Breast epithelium (tissue), 3 donors: Measurements from ENCODE around the gene MAGED2.

ENCODE experiments used
- POLR2A ChIP-seq: fragments of 450-650 bp; IDR thresholded peaks from one replicate; pipeline ENCODE4 v1.6.1; 2016; ENCODE audit warnings: antibody characterized with exemption, mild to moderate bottlenecking, moderate library complexity
- POLR2AphosphoS5 ChIP-seq, 3 donors: sonication (generic); formaldehyde crosslinking; IDR thresholded peaks; one replicate each; pipeline ENCODE4 v1.6.1; 2017; ENCODE audit warnings: antibody characterized with exemption in 3 of 3
- TF ChIP-seq, protein P1 (sequence below), 3 donors: fragments of 450-650 bp; IDR thresholded peaks; one replicate each; pipeline ENCODE4 v1.5.1; 2016 to 2017; ENCODE audit warnings: antibody characterized with exemption in 3 of 3, mild to moderate bottlenecking in 3 of 3, moderate library complexity in 3 of 3

GRCh38 chrX:54776987-54777672 lies 30.4 kb upstream of the MAGED2 start:
- TF ChIP-seq POLR2AphosphoS5 (IDR thresholded peaks at IDR 0.05) (no peak), POLR2A (no peak)
- TF ChIP-seq, protein P1, sequence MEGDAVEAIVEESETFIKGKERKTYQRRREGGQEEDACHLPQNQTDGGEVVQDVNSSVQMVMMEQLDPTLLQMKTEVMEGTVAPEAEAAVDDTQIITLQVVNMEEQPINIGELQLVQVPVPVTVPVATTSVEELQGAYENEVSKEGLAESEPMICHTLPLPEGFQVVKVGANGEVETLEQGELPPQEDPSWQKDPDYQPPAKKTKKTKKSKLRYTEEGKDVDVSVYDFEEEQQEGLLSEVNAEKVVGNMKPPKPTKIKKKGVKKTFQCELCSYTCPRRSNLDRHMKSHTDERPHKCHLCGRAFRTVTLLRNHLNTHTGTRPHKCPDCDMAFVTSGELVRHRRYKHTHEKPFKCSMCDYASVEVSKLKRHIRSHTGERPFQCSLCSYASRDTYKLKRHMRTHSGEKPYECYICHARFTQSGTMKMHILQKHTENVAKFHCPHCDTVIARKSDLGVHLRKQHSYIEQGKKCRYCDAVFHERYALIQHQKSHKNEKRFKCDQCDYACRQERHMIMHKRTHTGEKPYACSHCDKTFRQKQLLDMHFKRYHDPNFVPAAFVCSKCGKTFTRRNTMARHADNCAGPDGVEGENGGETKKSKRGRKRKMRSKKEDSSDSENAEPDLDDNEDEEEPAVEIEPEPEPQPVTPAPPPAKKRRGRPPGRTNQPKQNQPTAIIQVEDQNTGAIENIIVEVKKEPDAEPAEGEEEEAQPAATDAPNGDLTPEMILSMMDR (IDR thresholded peaks at IDR 0.05): no peak
